Neural crest cell (in vitro differentiated cells): Measurements from ENCODE around the gene NCAPD2. TPM values are rescaled to one million over a fixed set of nuclear protein-coding genes. Genes with fewer than 3 reads are reported as not detected.
"Not testable (repeated sequence)": the region's sequence is repeated elsewhere in the genome, so short reads cannot be mapped to it uniquely, and the experiment has no call there.

Experiments
- DNase-seq: peaks from one replicate; pipeline ENCODE4 v3.0.0; 2021; ENCODE audit warnings: low read depth, mixed read lengths, low spot score
- H3K27ac Mint-ChIP-seq: one replicate; pipeline ENCODE4 v1.8.0; 2021; ENCODE audit warnings: mild to moderate bottlenecking, mixed read lengths; ENCODE audit not compliant: unreplicated experiment
- H3K27me3 Mint-ChIP-seq: 2 replicates; pipeline ENCODE4 v1.8.0; 2021; ENCODE audit warnings: low read depth, mild to moderate bottlenecking, mixed read lengths
- H3K36me3 Mint-ChIP-seq: 2 replicates; pipeline ENCODE4 v1.8.0; 2021; ENCODE audit warnings: low read depth, mild to moderate bottlenecking, mixed read lengths
- H3K4me1 Mint-ChIP-seq: 2 replicates; pipeline ENCODE4 v1.8.0; 2021; ENCODE audit warnings: mixed read lengths
- H3K4me3 Mint-ChIP-seq: one replicate; pipeline ENCODE4 v1.8.0; 2021; ENCODE audit warnings: mild to moderate bottlenecking, mixed read lengths
- H3K9me3 Mint-ChIP-seq: 2 replicates; pipeline ENCODE4 v1.8.0; 2021; ENCODE audit warnings: mixed read lengths
- total RNA-seq: library from RNA; stranded (reverse); gene quantifications from 2 replicates; pipeline ENCODE4 v1.2.1, GENCODE V29; 2021
- TF ChIP-seq, protein P1 (sequence below): fragments of 200-600 bp; sonication (generic); conservative IDR thresholded peaks from 2 replicates; pipeline ENCODE4 v1.5.0; 2021; ENCODE audit warnings: antibody characterized with exemption, mild to moderate bottlenecking

NCAPD2 gene
- total RNA-seq, 1 donor from 2014 or later: 133 TPM

GRCh38 chr12:6463216-6463615 is 30.7 kb upstream of the NCAPD2 start:
- DNase-seq: no peak
- TF ChIP-seq, protein P1, sequence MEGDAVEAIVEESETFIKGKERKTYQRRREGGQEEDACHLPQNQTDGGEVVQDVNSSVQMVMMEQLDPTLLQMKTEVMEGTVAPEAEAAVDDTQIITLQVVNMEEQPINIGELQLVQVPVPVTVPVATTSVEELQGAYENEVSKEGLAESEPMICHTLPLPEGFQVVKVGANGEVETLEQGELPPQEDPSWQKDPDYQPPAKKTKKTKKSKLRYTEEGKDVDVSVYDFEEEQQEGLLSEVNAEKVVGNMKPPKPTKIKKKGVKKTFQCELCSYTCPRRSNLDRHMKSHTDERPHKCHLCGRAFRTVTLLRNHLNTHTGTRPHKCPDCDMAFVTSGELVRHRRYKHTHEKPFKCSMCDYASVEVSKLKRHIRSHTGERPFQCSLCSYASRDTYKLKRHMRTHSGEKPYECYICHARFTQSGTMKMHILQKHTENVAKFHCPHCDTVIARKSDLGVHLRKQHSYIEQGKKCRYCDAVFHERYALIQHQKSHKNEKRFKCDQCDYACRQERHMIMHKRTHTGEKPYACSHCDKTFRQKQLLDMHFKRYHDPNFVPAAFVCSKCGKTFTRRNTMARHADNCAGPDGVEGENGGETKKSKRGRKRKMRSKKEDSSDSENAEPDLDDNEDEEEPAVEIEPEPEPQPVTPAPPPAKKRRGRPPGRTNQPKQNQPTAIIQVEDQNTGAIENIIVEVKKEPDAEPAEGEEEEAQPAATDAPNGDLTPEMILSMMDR: no peak
- no peak overlapping the region for H3K4me3 Mint-ChIP-seq
- H3K27ac Mint-ChIP-seq: no peak overlapping the region
- H3K36me3 Mint-ChIP-seq: peaks cover 7% of the 10 kb centered on the region
- peaks cover 3% of the 10 kb centered on the region for H3K4me1 Mint-ChIP-seq
- no peaks in the 10 kb centered on the region for H3K27me3 Mint-ChIP-seq
- no peaks in the 10 kb centered on the region for H3K9me3 Mint-ChIP-seq

DNA sequence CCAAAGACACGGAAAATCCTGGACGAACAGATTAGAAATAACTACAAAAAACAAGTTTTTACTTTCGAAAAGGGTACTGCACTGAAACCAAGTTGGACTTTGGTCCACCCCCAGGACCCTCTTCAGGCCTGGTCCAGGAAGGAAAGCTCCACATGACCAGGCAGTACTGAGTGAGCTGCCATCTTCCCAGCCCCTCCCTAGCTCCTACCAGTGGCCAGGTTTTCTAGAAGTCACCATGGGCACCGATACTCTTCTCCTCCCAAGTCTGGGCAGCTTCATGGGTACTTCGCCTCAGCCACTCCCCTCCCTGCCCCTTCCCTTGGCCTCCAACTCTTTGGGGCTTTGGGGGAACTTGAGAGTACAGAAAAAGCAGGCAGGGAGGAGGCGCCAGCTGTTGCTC is 30.0 kb upstream of the NCAPD2 start:
- Mint-ChIP-seq H3K27ac (no peak overlapping the region), H3K4me3 (no peak overlapping the region), H3K4me1 (peaks cover 3% of the 10 kb centered on the region), H3K36me3 (peaks cover 7% of the 10 kb centered on the region), H3K27me3 (no peaks in the 10 kb centered on the region), H3K9me3 (no peaks in the 10 kb centered on the region)
- TF ChIP-seq, protein P1: no peak
- DNase-seq: no peak

- H3K4me3 Mint-ChIP-seq: no peak overlapping the region
- peaks cover 7% of the 10 kb centered on the region for H3K4me1 Mint-ChIP-seq
- H3K9me3 Mint-ChIP-seq: no peaks in the 10 kb centered on the region
- no peak for DNase-seq
- no peaks in the 10 kb centered on the region for H3K27me3 Mint-ChIP-seq
- H3K27ac Mint-ChIP-seq: no peak overlapping the region
- TF ChIP-seq, protein P1: no peak
- peaks cover 7% of the 10 kb centered on the region for H3K36me3 Mint-ChIP-seq
Observed at GRCh38 chr12:6464531-6464930, 29.4 kb upstream of the NCAPD2 start.

- no peak overlapping the region for H3K27ac Mint-ChIP-seq
- H3K27me3 Mint-ChIP-seq: no peaks in the 10 kb centered on the region
- H3K9me3 Mint-ChIP-seq: no peaks in the 10 kb centered on the region
- H3K36me3 Mint-ChIP-seq: peaks cover 7% of the 10 kb centered on the region
- TF ChIP-seq, protein P1: peak; percentile 83
- H3K4me1 Mint-ChIP-seq: peaks cover 15% of the 10 kb centered on the region
- peak; percentile 57 for DNase-seq
- H3K4me3 Mint-ChIP-seq: peak overlapping the region; percentile 59
Observed at GRCh38 chr12:6465467-6466183, 28.3 kb upstream of the NCAPD2 start.

- no peaks in the 10 kb centered on the region for H3K27me3 Mint-ChIP-seq
- H3K9me3 Mint-ChIP-seq: no peaks in the 10 kb centered on the region
- TF ChIP-seq, protein P1: no peak
- H3K27ac Mint-ChIP-seq: no peak overlapping the region
- peaks cover 3% of the 10 kb centered on the region for H3K36me3 Mint-ChIP-seq
- DNase-seq: no peak
- no peak overlapping the region for H3K4me3 Mint-ChIP-seq
- H3K4me1 Mint-ChIP-seq: peaks cover 19% of the 10 kb centered on the region
Observed at GRCh38 chr12:6466184-6466573, 27.7 kb upstream of the NCAPD2 start.

GRCh38 chr12:6466751-6467150 is 27.2 kb upstream of the NCAPD2 start:
- H3K9me3 Mint-ChIP-seq, H3K27me3 Mint-ChIP-seq, H3K27ac Mint-ChIP-seq, H3K36me3 Mint-ChIP-seq, DNase-seq: not testable (repeated sequence)
- H3K4me3 Mint-ChIP-seq: peak overlapping the region; percentile 57
- H3K4me1 Mint-ChIP-seq: peaks cover 22% of the 10 kb centered on the region

- peak overlapping the region; percentile 57 for H3K4me3 Mint-ChIP-seq
- H3K4me1 Mint-ChIP-seq: peaks cover 19% of the 10 kb centered on the region
- H3K9me3 Mint-ChIP-seq, DNase-seq, H3K27me3 Mint-ChIP-seq, H3K36me3 Mint-ChIP-seq, H3K27ac Mint-ChIP-seq: not testable (repeated sequence)
Observed at GRCh38 chr12:6467571-6468282, 26.2 kb upstream of the NCAPD2 start.
